ENCODE measurements around the gene TM7SF2.

The TM7SF2 gene

DNA sequence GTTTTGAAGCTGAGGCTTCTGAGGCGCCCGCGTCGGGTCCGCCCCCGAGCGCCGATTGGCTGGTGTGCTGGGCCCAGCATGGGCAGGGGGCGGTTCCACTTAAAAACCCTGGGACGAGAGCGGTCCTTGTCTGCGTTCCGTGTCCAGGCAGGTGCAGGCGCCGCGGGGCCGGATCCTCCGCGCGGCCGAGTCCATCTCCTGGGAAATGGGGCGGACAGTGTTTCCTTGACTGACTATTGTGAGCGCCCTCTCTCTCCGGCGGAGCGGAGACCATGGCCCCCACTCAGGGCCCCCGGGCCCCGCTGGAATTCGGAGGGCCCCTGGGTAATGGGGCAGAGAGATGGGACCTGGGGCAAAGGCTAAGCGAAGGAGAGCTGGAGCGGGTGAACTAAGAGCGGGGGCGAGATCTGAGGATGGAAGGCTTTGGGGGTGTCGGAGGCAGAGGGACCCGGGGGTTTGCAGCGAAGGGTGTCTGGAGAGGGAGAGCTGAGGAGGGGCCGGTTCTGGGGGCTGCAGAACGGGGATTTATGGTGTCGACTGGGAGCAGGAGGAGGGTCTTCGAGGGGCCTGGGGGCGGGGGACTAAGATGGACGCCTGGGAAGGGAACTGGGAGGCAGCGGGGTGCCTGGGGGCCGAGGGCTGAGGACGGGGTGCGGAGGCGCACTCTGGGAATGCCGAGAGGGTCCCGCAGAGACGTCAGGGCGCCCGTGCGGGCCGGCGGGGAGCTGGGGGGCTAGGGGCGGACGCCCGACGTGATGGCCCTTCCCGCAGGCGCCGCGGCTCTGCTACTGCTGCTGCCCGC is at the start of gene TM7SF2:
TSS of gene TM7SF2 (plus strand) at position 129 of the 802 bp plus-strand sequence. CDS start at position 273, 144 bp downstream.
- DNase-seq (ENCODE audit: low read depth in 1 of 2, low spot score in 1 of 2): peak; percentile 87 to 90

- no peak for DNase-seq (ENCODE audit: low read depth in 1 of 2, low spot score in 1 of 2)
These were observed 48.1 kb upstream of the TM7SF2 start for GRCh38 chr11:65063532-65063931.

DNA sequence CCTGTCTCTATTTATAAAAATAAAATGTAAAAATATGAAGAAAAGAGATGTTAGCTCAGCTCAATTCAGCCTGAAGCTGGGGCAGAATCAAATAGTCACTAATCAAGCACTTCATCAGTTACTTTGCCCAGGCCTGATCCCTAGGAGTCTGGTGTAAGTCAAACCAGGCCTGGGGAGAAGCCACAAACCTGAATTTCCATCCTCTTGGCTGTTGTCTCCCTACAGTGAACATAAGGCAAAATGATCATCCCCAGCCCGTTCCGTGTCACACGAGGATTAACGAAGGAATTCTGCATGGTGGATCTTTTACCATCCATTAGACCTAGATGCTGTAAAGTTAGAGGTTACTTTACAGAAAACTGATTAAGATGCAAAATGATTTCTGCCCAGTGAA is 46.8 kb upstream of the TM7SF2 start:
- DNase-seq (ENCODE audit: low read depth in 1 of 2, low spot score in 1 of 2): no peak

DNA sequence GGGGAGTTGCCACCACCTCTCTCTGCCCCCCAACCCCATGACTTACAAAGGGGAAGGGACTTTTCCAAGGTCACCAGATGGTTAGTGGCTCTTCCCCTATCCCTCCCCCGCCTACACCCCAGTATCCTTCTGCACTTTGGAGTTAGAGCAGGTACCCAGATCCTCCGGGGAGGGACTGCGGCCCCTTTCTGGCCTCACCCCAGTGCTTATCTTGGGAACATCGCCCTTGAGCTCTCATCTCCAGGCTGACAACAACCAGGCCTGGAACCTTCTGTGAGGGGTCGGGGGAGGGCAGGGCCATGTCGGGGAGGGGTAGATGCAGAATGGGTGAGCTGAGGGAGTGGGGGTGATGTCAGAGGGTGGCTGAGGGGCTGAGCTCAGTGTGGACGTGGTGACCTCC is 45.8 kb upstream of the TM7SF2 start:
- DNase-seq (ENCODE audit: low read depth in 1 of 2, low spot score in 1 of 2): no peak

DNA sequence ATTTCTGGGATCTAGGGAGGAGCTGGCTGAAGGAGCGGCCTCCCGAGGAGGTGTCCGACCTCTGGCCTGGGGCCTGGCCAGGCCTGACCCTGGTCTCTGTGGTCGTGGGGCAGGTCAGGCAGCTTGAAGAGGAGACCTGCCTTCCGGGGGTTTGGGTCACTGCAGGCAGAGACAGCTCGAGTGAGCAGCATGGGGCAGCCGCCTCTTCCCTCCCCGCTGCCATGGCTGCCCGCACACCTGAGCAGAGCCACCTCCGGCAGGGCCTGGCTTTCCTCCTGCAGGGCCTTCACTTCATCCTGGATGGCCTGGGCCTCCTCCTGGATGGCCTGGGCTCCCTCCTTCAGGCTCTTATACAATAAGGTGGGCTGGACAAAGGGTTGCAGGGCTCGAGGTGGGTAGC is 45.4 kb upstream of the TM7SF2 start:
- DNase-seq (ENCODE audit: low read depth in 1 of 2, low spot score in 1 of 2): no peak

GRCh38 chr11:65066805-65067291 is 44.8 kb upstream of the TM7SF2 start:
- DNase-seq (ENCODE audit: low read depth in 1 of 2, low spot score in 1 of 2): no peak

DNA sequence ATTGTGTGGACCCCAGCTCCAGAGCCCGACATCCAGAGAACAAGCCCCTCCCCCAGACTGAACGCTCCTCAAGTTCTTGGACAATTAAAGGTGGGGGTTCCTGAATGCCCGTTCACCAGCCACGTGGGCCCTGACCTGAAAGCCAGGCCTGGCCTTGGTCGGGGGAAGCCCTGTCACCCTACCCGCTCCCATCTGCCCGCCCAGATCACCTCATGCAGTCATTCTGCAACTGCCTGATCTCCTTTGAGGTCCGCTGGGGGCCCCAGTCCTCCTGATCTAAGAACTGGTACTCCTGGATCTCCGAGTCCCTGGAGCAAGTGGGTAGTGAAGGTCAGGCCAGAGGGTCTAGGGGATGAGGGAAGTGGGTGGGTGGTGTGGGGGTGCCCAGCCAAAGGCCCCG is 44.2 kb upstream of the TM7SF2 start:
- DNase-seq (ENCODE audit: low read depth in 1 of 2, low spot score in 1 of 2): no peak

- DNase-seq (ENCODE audit: low read depth in 1 of 2, low spot score in 1 of 2): no peak
These were observed 42.5 kb upstream of the TM7SF2 start for GRCh38 chr11:65069217-65069616.

DNA sequence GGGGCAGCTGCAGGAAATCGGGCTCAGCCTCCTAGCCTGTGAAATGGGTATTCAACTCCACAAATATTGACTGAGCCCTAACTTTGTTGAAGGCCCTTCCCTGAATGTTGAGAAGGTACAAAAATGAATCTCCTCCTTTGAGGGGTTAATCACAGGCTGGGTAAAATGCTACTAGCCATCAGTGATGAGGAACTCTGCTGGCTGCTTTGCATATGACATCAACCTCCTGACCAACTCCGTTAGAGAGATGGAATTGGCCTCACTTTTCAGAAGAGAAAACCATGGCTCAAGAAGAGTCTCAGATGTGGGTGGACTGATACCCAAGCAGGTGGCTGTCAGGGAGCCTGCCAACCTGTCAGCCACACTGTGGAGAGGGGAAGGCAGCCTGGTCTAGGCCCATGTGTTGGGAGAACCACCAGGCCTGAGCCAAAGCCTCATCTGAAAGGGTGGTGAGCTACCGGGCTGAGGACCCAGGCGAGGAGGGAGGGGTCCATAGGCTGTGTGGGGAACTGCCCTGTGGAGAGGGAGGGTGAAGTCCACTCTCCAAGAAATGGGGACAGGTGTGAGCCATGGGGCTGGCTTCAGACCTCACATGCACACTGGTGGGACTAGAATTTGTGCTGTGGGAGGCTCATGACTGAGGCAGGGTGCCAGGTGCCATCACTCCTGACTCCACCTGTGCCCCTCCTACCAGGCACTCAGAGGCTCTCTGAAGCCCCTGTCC is 39.6 kb upstream of the TM7SF2 start:
- no peak for DNase-seq (ENCODE audit: low read depth in 1 of 2, low spot score in 1 of 2)

DNA sequence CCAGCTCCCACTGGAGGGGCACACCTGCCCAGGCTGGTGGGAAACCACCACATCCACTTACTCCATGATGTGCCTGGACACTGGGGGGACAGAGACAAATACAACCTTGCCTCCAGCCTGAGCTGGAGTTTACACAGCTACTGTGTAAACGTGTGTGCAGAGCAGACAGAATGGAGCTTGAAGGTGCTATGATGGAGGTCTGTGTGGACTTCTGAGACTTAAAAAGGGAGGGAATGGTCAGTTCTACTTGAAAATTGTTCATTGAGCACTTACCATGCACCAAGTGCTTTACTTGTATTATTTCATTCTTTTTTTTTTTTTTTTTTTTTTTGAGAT is 39.1 kb upstream of the TM7SF2 start:
- DNase-seq (ENCODE audit: low read depth in 1 of 2, low spot score in 1 of 2): no peak

DNA sequence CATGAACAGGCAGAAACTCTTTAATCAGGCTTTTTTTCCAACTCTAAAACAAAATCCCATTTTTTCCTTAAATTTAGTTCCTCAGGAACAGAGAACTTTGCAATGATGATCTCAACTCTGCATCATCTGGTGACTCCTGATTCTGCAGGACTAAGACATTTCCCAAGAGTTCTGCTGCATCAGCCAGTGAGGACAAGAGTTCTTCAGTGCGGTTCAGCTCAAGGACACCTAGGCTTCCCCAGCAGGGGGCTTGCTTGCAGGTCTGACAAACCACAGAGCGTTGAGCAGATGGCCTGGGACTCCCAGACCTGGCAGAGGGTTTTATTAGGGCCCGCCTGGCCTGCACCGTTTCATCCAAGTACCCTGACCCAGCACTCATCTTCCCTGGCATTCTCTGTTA is 34.2 kb upstream of the TM7SF2 start:
- no peak for DNase-seq (ENCODE audit: low read depth in 1 of 2, low spot score in 1 of 2)

- DNase-seq (ENCODE audit: low read depth in 1 of 2, low spot score in 1 of 2): peak; percentile 54 to 59
These were observed 33.5 kb upstream of the TM7SF2 start for GRCh38 chr11:65078151-65078550.

DNA sequence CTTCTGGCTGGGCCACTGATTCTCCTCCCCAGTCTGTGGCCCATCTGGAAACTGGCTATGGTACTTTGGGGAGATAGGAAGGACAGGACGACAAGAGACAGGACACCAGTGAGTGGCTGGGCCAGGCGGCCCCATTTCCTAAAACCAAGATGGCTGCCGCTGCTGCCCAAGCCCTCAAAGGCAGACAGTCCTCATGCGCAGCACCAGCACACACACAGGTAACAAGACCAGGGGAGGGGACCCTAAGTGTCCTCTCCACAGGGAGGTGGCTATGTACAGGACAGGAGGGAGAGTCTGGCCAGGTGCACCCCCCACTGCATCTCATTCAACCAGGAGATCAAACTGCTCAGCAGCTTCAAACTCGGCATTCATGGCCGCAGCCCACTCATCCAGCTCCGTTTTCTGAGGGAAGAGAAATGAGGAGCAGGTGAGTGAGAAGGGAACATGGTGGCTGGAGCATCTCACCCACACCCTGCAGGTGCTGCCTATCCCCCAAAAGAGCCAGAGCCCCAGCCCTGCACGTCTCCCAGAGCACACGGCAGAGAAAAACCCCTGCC is 32.8 kb upstream of the TM7SF2 start:
- no peak for DNase-seq (ENCODE audit: low read depth in 1 of 2, low spot score in 1 of 2)

DNA sequence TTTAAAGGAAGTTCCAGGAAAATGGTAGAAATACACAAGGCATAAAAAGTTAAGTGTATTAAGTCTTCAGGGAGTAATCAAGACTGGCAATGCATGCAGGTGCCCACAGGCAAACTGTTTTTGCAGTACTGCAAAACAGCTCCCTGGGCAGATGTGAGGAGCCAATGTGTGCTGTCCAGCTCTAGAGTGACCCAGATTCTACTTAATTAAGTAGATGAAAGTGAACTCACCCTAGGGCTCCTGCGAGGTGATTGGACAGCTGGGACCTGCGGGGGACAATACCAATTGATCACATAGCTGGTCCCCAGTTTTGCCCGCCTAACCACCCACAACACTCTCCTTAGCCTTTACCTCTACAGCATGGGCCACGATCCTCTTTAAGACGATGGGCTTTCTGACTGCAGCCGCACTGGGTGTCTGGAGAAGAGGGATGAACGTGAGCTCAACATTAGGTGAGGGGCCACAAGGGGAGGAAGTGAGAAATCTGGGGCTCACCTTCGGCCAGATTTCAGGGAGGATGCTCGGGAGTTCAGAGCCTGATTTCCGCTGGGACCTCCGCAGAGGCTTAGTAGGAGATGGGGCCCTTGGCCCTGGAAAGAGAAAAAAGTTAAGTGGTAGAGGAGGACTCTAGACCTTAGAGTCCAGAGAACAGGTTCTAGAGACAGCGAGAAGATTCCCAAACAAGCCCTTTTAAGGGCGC is 28.4 kb upstream of the TM7SF2 start:
- no peak for DNase-seq (ENCODE audit: low read depth in 1 of 2, low spot score in 1 of 2)

DNA sequence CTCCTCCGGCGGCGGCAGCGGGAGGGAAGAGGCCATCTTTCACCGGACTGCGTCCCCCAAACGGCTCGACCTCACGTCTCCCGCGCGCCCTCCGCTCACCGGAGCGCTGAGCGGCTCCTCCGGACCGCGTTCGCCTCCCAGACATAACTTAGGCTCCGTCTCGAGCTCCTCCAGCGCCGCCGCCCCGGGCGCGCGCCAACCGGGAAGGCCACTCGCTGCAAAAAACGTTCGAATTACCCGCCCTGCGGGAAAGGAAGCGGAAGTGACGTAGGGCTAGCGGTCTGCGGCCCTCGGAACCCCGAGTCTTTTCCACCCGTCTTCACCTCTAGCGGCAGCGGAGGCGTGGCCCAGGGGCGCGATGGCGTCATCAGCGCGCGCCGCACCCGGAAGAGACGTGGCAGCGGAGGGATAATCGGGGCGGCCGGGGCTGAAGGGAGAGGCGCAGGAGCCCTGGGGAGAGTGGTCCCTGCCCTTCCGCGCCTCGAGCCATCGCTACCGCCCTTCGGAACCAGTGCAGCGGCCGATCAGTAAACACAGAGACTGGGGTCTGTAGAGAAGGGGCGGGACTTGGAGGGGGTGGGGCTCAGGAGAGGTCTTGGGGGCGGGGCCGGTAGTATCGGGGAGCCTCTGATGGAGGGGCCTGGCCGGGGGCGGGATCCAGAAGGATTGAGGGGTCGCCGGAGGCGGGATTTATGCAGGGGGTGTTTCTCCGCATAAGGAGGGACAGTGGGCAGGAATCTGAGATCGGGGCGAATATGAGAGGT is 27.7 kb upstream of the TM7SF2 start, which contains the start of the genes CDCA5 and ZFPL1:
TSS of gene CDCA5 (minus strand) at position 207 of the 764 bp plus-strand sequence. CDS start at position 145, 62 bp downstream.
TSS of gene ZFPL1 (plus strand) at position 389 of the 764 bp plus-strand sequence. CDS start 477 bp downstream, outside the sequence.
- peak; percentile 89 to 93 for DNase-seq (ENCODE audit: low read depth in 1 of 2, low spot score in 1 of 2)

DNA sequence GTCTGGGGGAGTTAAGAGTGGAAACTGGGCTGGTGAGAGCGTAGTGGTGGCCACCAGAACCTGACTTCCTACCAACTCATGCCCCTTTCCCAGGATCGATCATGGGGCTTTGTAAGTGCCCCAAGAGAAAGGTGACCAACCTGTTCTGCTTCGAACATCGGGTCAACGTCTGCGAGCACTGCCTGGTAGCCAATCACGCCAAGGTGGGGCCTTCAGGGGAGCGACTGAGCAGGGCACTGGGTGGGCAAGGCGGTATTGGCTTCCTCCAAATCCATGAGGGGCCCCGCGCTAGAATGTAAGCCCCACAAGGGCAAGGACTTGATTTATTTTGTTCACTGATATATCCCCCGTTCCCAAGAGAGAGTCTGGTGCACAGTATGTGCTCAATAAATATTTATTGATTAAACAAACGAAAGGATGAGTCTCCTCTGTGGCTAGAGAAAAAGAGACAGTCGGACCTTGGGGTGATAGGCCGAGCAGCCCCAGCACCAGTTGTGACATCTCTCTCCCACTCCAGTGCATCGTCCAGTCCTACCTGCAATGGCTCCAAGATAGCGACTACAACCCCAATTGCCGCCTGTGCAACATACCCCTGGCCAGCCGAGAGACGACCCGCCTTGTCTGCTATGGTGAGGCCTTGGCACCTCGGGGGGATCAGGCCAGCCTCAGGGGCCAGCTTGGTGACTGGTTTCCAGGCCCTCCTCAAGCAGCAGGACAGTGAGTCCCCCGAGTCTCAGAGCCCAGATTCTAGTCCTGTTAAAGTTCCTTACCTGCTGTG is 26.9 kb upstream of the TM7SF2 start:
- no peak for DNase-seq (ENCODE audit: low read depth in 1 of 2, low spot score in 1 of 2)

DNA sequence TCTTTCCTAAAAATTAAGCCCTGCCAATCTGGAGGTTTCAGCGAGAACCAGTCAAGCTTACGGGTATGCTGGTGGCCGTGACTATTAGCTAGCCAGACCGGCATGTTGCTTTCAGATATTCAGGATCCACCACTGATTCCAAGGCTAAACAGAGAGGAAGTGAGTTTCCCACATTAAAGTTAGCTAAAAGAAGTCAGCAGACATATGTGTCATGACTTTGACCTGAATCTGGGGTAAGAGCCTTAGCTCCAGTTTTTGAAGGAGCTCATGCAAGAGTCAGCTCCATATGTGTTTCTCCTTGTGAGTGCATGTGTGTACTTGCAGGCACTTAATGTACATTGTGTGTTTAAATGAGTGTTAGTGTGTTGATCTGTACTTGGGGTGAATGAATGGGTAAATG is 26.2 kb upstream of the TM7SF2 start:
- DNase-seq (ENCODE audit: low read depth in 1 of 2, low spot score in 1 of 2): no peak

DNA sequence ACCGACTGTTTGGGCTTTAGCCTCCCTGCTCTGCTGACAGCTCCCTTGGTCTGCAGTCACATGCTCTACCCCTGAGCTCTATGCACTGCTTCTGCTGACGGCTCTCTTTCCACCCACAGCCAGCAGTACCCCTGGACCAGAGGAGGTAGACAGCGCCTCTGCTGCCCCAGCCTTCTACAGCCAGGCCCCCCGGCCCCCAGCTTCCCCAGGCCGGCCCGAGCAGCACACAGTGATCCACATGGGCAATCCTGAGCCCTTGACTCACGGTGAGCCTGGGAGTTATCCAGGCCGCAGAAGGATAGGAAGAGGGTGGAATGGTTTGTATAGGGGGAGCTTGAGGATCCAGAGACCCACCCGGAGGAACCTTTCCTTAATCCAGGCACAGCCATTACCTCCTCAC is 24.9 kb upstream of the TM7SF2 start:
- DNase-seq (ENCODE audit: low read depth in 1 of 2, low spot score in 1 of 2): no peak

- DNase-seq (ENCODE audit: low read depth in 1 of 2, low spot score in 1 of 2): no peak
These were observed 24.5 kb upstream of the TM7SF2 start for GRCh38 chr11:65087216-65087615.

GRCh38 chr11:65087827-65088226 is 23.8 kb upstream of the TM7SF2 start:
- no peak for DNase-seq (ENCODE audit: low read depth in 1 of 2, low spot score in 1 of 2)

Measured in stimulated activated CD4-positive, alpha-beta T cell treated with anti-CD3 and anti-CD28 coated beads, Interleukin-15, amount 100 ng/mL, for 1 hour (primary cell).